Panc1 (cell line): ENCODE data around the gene VWA7. TPM values are rescaled to one million over a fixed set of nuclear protein-coding genes. Genes with fewer than 3 reads are reported as not detected.

Experiments used
- ATAC-seq: fragments of 200-7000 bp; cut with Tn5 transposase; 2 replicates; pipeline ENCODE4 v1.9.1; 2020; ENCODE audit warnings: mild to moderate bottlenecking, moderate library complexity
- BruUV-seq: library from RNA; stranded (reverse); fragments of 400-500 nt; replicated peaks from 2 replicates; lab custom pipeline; 2021; lab: Mats Ljungman, UMichigan
- CTCF ChIA-PET: fragments of 300-600 bp; sonication (Branson Sonifier 250); formaldehyde crosslinking; loops from one replicate; lab custom pipeline; 2022; ENCODE audit warnings: antibody characterized with exemption; lab: Charles Lee
- POLR2A ChIA-PET: fragments of 300-600 bp; sonication (Branson Sonifier 250); formaldehyde crosslinking; loops from one replicate; lab custom pipeline; 2022; ENCODE audit warnings: antibody characterized with exemption; lab: Charles Lee
- DNase-seq: peaks from one replicate; pipeline ENCODE4 v3.0.0-alpha.2; 2010; ENCODE audit warnings: low read depth, low spot score
- H3K27ac ChIP-seq: 2 replicates; pipeline ENCODE4 v1.5.1; 2011; ENCODE audit warnings: mild to moderate bottlenecking, low read length, inconsistent platforms
- H3K27me3 ChIP-seq: fragments of 200-500 bp; sonication (Bioruptor generic); 2 replicates; pipeline ENCODE4 v1.6.0; 2014; ENCODE audit warnings: low read length, inconsistent platforms; ENCODE audit not compliant: control insufficient read depth, insufficient read depth
- H3K36me3 ChIP-seq: fragments of 200-500 bp; sonication (Bioruptor generic); 2 replicates; pipeline ENCODE4 v1.5.1; 2014; ENCODE audit warnings: inconsistent platforms, mild to moderate bottlenecking, low read length, moderate library complexity; ENCODE audit not compliant: control insufficient read depth, insufficient read depth
- H3K4me1 ChIP-seq: 2 replicates; pipeline ENCODE4 v1.5.1; 2011; ENCODE audit warnings: inconsistent platforms, mild to moderate bottlenecking, low read length, moderate library complexity; ENCODE audit not compliant: control insufficient read depth, insufficient read depth
- H3K4me3 ChIP-seq, 2 experiments: 2 replicates each; pipeline ENCODE4 v1.5.1; 2011 to 2012; ENCODE audit warnings: low read depth in 2 of 2, low read length in 2 of 2, mild to moderate bottlenecking in 2 of 2, inconsistent platforms in 1 of 2, moderate library complexity in 1 of 2
- H3K9me3 ChIP-seq: fragments of 200-500 bp; sonication (Bioruptor generic); 2 replicates; pipeline ENCODE4 v1.5.1; 2014; ENCODE audit warnings: low read depth, mild to moderate bottlenecking, inconsistent platforms, low read length, moderate library complexity; ENCODE audit not compliant: control insufficient read depth, insufficient read depth
- POLR2AphosphoS5 ChIP-seq: IDR thresholded peaks from 2 replicates; pipeline ENCODE4 v1.6.1; 2012; ENCODE audit warnings: mild to moderate bottlenecking, low read depth, low read length, moderate library complexity
- SIN3A ChIP-seq: IDR thresholded peaks from 2 replicates; pipeline ENCODE4 v1.6.1; 2012; ENCODE audit warnings: low read depth, mild to moderate bottlenecking, low read length, moderate library complexity, borderline replicate concordance; ENCODE audit not compliant: insufficient read depth
- TCF7L2 ChIP-seq: IDR thresholded peaks from 2 replicates; pipeline ENCODE4 v1.6.1; 2011; ENCODE audit warnings: mild to moderate bottlenecking, low read depth, low read length, inconsistent platforms
- in situ Hi-C: cut with HindIII; loops from 2 replicates; pipeline ENCODE4 v1.10.0; 2016; ENCODE audit warnings: low sequenced_read_pairs, low pct_unique_long_range_greater_than_20kb
- intact Hi-C: fragments of 100-400 bp; cut with micrococcal nuclease; formaldehyde crosslinking; loops from one replicate; pipeline ENCODE4 v1.10.0; 2022; ENCODE audit not compliant: unreplicated experiment
- total RNA-seq: library from RNA; stranded (reverse); gene quantifications from one replicate; pipeline ENCODE4 v1.2.1, GENCODE V29; 2021; ENCODE audit not compliant: unreplicated experiment
- TF ChIP-seq, protein P1 (sequence below): fragments of 450-650 bp; IDR thresholded peaks from 2 replicates; pipeline ENCODE4 v1.5.1; 2017; ENCODE audit warnings: mild to moderate bottlenecking
- TF ChIP-seq, protein P2 (sequence below), 2 experiments: IDR thresholded peaks; 2 replicates each; pipeline ENCODE4 v1.6.1; 2011 to 2012; ENCODE audit warnings: low read depth in 2 of 2, control low read depth in 1 of 2, low read length in 1 of 2, mild to moderate bottlenecking in 1 of 2, moderate library complexity in 1 of 2; ENCODE audit not compliant: insufficient read depth in 1 of 2

Gene VWA7
- total RNA-seq, 1 experiment from 2014 or later: 4.3 TPM

DNA sequence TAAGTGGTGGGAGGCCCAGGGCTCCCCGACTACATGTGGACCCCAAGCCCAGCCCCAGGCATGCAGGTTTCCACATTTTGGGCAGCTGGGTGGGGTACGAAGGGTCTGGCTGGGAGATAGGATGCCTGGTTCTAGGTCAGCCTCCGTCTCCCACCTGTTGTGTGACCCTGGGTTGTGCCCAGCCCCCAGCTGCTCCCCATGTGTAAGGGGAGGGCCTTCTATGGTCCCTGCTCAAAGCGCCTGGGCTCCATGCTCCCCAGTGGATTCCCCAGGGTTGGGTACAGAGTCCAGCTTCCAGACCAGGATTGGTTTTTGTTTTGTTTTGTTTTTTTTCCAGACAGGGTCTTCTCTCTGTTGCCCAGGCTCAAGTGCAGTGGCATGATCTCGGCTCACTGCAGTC lies 1.1 kb upstream of the VWA7 start:
- Histone ChIP-seq H3K4me1 (peaks cover 31% of the 10 kb centered on the region), H3K9me3 (no peaks in the 10 kb centered on the region), H3K36me3 (no peaks in the 10 kb centered on the region), H3K4me3 (no peak overlapping the region), H3K27ac (peak overlapping the region; percentile 74), H3K27me3 (no peaks in the 10 kb centered on the region)
- DNase-seq (no peak), ATAC-seq (no peak)
- TF ChIP-seq, protein P1, sequence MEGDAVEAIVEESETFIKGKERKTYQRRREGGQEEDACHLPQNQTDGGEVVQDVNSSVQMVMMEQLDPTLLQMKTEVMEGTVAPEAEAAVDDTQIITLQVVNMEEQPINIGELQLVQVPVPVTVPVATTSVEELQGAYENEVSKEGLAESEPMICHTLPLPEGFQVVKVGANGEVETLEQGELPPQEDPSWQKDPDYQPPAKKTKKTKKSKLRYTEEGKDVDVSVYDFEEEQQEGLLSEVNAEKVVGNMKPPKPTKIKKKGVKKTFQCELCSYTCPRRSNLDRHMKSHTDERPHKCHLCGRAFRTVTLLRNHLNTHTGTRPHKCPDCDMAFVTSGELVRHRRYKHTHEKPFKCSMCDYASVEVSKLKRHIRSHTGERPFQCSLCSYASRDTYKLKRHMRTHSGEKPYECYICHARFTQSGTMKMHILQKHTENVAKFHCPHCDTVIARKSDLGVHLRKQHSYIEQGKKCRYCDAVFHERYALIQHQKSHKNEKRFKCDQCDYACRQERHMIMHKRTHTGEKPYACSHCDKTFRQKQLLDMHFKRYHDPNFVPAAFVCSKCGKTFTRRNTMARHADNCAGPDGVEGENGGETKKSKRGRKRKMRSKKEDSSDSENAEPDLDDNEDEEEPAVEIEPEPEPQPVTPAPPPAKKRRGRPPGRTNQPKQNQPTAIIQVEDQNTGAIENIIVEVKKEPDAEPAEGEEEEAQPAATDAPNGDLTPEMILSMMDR: no peak
- TF ChIP-seq TCF7L2 (no peak), POLR2AphosphoS5 (no peak), SIN3A (no peak)
- TF ChIP-seq, protein P2, sequence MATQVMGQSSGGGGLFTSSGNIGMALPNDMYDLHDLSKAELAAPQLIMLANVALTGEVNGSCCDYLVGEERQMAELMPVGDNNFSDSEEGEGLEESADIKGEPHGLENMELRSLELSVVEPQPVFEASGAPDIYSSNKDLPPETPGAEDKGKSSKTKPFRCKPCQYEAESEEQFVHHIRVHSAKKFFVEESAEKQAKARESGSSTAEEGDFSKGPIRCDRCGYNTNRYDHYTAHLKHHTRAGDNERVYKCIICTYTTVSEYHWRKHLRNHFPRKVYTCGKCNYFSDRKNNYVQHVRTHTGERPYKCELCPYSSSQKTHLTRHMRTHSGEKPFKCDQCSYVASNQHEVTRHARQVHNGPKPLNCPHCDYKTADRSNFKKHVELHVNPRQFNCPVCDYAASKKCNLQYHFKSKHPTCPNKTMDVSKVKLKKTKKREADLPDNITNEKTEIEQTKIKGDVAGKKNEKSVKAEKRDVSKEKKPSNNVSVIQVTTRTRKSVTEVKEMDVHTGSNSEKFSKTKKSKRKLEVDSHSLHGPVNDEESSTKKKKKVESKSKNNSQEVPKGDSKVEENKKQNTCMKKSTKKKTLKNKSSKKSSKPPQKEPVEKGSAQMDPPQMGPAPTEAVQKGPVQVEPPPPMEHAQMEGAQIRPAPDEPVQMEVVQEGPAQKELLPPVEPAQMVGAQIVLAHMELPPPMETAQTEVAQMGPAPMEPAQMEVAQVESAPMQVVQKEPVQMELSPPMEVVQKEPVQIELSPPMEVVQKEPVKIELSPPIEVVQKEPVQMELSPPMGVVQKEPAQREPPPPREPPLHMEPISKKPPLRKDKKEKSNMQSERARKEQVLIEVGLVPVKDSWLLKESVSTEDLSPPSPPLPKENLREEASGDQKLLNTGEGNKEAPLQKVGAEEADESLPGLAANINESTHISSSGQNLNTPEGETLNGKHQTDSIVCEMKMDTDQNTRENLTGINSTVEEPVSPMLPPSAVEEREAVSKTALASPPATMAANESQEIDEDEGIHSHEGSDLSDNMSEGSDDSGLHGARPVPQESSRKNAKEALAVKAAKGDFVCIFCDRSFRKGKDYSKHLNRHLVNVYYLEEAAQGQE (IDR thresholded peaks at IDR 0.05; ENCODE audit: insufficient read depth in 1 of 2, low read depth in 2 of 2, low read length in 1 of 2): no peak
- CTCF ChIA-PET: interaction anchor here (0.6 to 1.3 kb wide), 2 partner anchors 9 to 13 kb away, joined by 3 to 10 read pairs; no protein-coding TSS in a partner anchor
- intact Hi-C loops (loop anchor here (10.0 kb wide), 1 partner anchor 47 kb away; the partner anchor contains the start of gene HSPA1B), in situ Hi-C loops (no loop called here)
- TSS peak; percentile 59 for BruUV-seq
- POLR2A ChIA-PET: interaction anchor here (0.6 to 1.2 kb wide), 2 partner anchors 13 to 17 kb away, joined by 4 to 6 read pairs; no protein-coding TSS in a partner anchor

DNA sequence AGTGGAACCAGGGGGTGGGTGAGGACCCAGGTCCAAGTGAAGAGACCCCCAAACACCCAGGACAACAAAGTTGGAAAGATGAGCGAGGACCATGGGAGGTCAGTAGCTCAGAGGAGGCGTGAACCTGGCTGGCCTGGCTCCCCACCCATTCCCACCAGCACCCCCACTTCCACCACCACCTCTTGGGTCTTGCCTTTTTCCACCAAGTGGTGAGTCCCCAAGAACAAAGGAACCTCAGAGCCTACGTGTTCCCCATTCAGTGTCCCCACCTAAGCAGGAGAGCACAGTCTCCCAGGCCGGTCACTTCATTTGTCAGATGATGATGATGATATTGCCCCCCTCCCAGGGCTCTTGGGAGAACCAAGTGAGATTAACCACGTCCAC lies 531 bp upstream of the VWA7 start:
- intact Hi-C loops: loop anchor here (10.0 kb wide), 1 partner anchor 47 kb away; the partner anchor contains the start of gene HSPA1B
- no TSS peak for BruUV-seq
- Histone ChIP-seq H3K27ac (peak overlapping the region; percentile 74), H3K9me3 (no peaks in the 10 kb centered on the region), H3K4me3 (no peak overlapping the region), H3K4me1 (peaks cover 31% of the 10 kb centered on the region), H3K36me3 (no peaks in the 10 kb centered on the region), H3K27me3 (no peaks in the 10 kb centered on the region)
- ATAC-seq (no peak), DNase-seq (no peak)
- TF ChIP-seq POLR2AphosphoS5 (no peak), SIN3A (no peak), TCF7L2 (no peak)
- TF ChIP-seq, protein P1: no peak
- TF ChIP-seq, protein P2 (IDR thresholded peaks at IDR 0.05; ENCODE audit: insufficient read depth in 1 of 2, low read depth in 2 of 2, low read length in 1 of 2): no peak
- in situ Hi-C loops: no loop called here
- ChIA-PET POLR2A (interaction anchor here (1.2 kb wide), 1 partner anchor 13 kb away, joined by 4 read pairs; no protein-coding TSS in a partner anchor), CTCF (interaction anchor here (0.6 to 1.3 kb wide), 2 partner anchors 9 to 14 kb away, joined by 3 to 10 read pairs; no protein-coding TSS in a partner anchor)
